Body of pancreas (tissue), 4 donors: ENCODE results near the gene CCDC124. TPM values are rescaled to one million over a fixed set of nuclear protein-coding genes. Genes with fewer than 3 reads are reported as not detected.

Experiments
- ATAC-seq: fragments of 150-250 bp; one replicate; pipeline ENCODE4 v1.9.1; 2016
- DNase-seq, 4 donors: peaks; one replicate each; pipeline ENCODE4 v3.0.0-alpha.2; 2019
- H3K27ac ChIP-seq, 4 donors: fragments of 200-600 bp; sonication (generic); 1 replicate in 3 of 4; 2 replicates in 1 of 4; pipeline versions ENCODE4 v1.5.1 to v1.6.1; 2016 to 2019; ENCODE audit warnings: mild to moderate bottlenecking in 1 of 4, mixed read lengths in 1 of 4, moderate library complexity in 1 of 4
- H3K27me3 ChIP-seq, 2 donors: fragments of 200-600 bp; sonication (generic); one replicate each; pipeline ENCODE4 v1.6.0; 2016; ENCODE audit warnings: mild to moderate bottlenecking in 1 of 2
- H3K36me3 ChIP-seq, 2 donors: fragments of 200-600 bp; sonication (generic); replicated peaks in 1 of 2; 2 replicates each; pipeline ENCODE4 v1.5.1; 2016; ENCODE audit warnings: low read depth in 2 of 2; ENCODE audit not compliant: insufficient read depth in 1 of 2
- H3K4me1 ChIP-seq: fragments of 200-600 bp; sonication (generic); one replicate; pipeline ENCODE4 v1.6.0; 2016
- H3K4me3 ChIP-seq, 2 donors: fragments of 200-600 bp; sonication (generic); 1 replicate in 1 of 2; 2 replicates in 1 of 2; pipeline ENCODE4 v1.5.1; 2016 to 2019
- H3K9me3 ChIP-seq, 3 donors: fragments of 200-600 bp; sonication (generic); 1 replicate in 2 of 3; 2 replicates in 1 of 3; pipeline ENCODE4 v1.5.1; 2016
- POLR2A ChIP-seq, 3 donors: fragments of 450-650 bp; IDR thresholded peaks; one replicate each; pipeline ENCODE4 v1.6.1; 2016; ENCODE audit warnings: antibody characterized with exemption in 3 of 3, mild to moderate bottlenecking in 2 of 3
- WGBS, 2 donors: methylation state at CpG; one replicate each; pipeline ENCODE4 v1.1.5; 2017; 5-methylcytosine and 5-hydroxymethylcytosine counted together
- intact Hi-C: fragments of 100-400 bp; cut with DNase I; formaldehyde crosslinking; loops from one replicate; pipeline ENCODE4 v1.15.1; 2023
- small RNA-seq: library from RNA; depleted of rRNA; stranded (forward); fragments of <200 nt; gene quantifications from one replicate; pipeline ENCODE3, GENCODE V24; 2016
- total RNA-seq, 2 donors: library from RNA; depleted of rRNA; stranded (reverse); fragments of >200 nt; gene quantifications; one replicate each; pipeline ENCODE4 v1.1.0, GENCODE V29; 2016
- TF ChIP-seq, protein P1 (sequence below), 7 experiments: fragments of 450-650 bp in 4 of 7; fragments of 200-600 bp in 3 of 7; sonication (generic) in 3 of 7; IDR thresholded peaks; one replicate each; pipeline ENCODE4 v1.5.1; 2016 to 2019; ENCODE audit warnings: antibody characterized with exemption in 7 of 7

Gene CCDC124
- total RNA-seq, 2 donors from 2014 or later, result 25.2 to 84.0 TPM

DNA sequence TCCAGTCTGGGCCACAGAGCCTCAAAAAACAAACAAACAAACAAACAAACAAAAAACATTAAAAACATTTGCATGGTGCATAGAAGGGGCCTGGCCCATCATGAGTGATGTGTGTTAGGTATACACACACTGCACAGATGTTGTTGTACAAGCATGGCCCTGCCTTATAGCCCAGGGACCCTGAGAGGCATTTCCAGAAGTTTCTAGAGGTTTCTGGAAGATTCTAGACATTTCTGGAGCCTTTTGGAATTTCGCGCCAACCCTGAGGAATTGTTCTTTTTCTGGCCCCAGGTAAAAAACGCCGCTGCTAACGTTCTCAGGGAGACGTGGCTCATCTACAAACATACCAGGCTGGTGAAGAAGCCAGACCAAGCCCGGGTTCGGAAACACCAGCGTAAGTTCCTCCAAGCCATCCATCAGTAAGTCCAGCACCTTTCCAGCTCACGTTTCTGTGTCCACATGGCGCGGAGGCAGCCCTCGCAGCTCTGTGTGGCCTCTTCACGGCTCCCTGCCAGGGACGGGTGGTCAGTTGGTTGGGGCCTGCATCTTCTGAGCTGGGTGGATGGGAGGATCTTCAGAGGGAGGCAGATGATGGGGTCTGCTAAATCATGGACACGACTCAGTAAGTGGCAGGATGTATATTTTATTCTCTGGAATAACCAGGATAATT, 56.7 kb downstream of the CCDC124 start:
- Histone ChIP-seq H3K27me3 (no peaks in the 10 kb centered on the region), H3K9me3 (no peaks in the 10 kb centered on the region), H3K27ac (no peak overlapping the region), H3K4me1 (no peaks in the 10 kb centered on the region), H3K36me3 (no peaks in the 10 kb centered on the region), H3K4me3 (no peak overlapping the region)
- TF ChIP-seq POLR2A (IDR thresholded peaks at IDR 0.05), result no peak
- TF ChIP-seq, protein P1, sequence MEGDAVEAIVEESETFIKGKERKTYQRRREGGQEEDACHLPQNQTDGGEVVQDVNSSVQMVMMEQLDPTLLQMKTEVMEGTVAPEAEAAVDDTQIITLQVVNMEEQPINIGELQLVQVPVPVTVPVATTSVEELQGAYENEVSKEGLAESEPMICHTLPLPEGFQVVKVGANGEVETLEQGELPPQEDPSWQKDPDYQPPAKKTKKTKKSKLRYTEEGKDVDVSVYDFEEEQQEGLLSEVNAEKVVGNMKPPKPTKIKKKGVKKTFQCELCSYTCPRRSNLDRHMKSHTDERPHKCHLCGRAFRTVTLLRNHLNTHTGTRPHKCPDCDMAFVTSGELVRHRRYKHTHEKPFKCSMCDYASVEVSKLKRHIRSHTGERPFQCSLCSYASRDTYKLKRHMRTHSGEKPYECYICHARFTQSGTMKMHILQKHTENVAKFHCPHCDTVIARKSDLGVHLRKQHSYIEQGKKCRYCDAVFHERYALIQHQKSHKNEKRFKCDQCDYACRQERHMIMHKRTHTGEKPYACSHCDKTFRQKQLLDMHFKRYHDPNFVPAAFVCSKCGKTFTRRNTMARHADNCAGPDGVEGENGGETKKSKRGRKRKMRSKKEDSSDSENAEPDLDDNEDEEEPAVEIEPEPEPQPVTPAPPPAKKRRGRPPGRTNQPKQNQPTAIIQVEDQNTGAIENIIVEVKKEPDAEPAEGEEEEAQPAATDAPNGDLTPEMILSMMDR (IDR thresholded peaks at IDR 0.05), result no peak
- DNase-seq (no peak), ATAC-seq (no peak)
- WGBS, 2 donors, result 72 to 79% methylated on average over 16 of the region's 16 CpGs
- intact Hi-C loops, result no loop called here

DNA sequence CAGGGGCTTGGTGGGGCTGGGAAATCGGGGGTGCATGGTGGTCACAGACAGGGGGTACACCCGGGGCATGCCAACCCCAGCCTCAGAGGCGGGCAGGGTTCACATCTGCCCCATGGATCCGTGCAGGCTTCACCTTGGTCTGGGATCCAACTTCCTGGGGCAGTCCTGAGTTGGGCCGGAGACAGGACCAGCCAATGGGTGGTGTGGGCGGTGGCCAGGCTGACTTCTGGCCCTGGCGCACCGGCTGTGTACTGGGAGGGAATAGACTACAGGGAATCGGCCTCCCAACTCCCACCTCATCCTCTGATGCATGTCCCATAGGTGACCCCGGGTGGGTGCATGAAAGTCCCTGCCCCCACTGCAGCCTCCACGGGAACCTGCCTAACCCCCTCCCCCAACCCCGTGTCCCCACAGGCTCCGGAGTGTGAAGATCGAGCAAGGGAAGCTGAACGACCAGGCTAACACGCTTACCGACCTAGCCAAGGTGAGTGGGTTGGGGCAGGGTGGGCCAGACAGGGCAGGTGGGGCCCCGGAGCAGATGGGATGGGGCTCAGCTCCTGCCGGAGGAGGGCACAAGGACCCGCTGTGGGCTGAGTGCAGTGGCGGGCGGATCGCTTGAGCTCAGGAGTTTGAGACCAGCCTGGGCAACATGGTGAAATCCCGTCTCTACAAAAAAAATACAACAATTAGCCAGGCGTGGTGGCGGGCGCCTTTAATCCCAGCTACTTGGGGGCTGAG, 60.4 kb downstream of the CCDC124 start:
- no peaks in the 10 kb centered on the region for H3K9me3 ChIP-seq
- H3K36me3 ChIP-seq, result no peaks in the 10 kb centered on the region
- ATAC-seq (no peak), DNase-seq (no peak)
- WGBS, 2 donors, result 57 to 67% methylated on average over 10 to 27 of the region's 27 CpGs
- H3K4me3 ChIP-seq, result no peak overlapping the region
- H3K27me3 ChIP-seq, result no peaks in the 10 kb centered on the region
- no peak overlapping the region for H3K27ac ChIP-seq
- TF ChIP-seq, protein P1 (IDR thresholded peaks at IDR 0.05), result no peak
- no peak for TF ChIP-seq POLR2A (IDR thresholded peaks at IDR 0.05)
- intact Hi-C loops, result no loop called here
- H3K4me1 ChIP-seq, result no peaks in the 10 kb centered on the region

Small RNA genes within 50 kb of the gene (small RNA-seq; reads per million reads assigned to genes)
- not detected for gene RNA5SP468

Other genes starting within 250 kb of the CCDC124 start
- gene UNC13A, start 244.7 kb upstream of the CCDC124 start, total RNA-seq, result 1 to 10 TPM; 1.3 to 2.6 TPM
- gene MAP1S, start 213.5 kb upstream of the CCDC124 start, total RNA-seq, result 10 to 100 TPM; 37.1 to 53.4 TPM
- gene FCHO1, start 181.5 kb upstream of the CCDC124 start, total RNA-seq, result 1 to 10 TPM in 1 of 2 donors, not detected in 1; 1.6 TPM
- gene B3GNT3, start 137.9 kb upstream of the CCDC124 start, total RNA-seq, result 1 to 10 TPM; 2.0 to 6.0 TPM
- gene INSL3, start 111.5 kb upstream of the CCDC124 start, total RNA-seq, result not detected
- 1 to 10 TPM; 2.0 to 3.1 TPM for gene JAK3, start 85.0 kb upstream of the CCDC124 start, total RNA-seq
- gene RPL18A, start 73.1 kb upstream of the CCDC124 start, total RNA-seq, result 1,000 to 10,000 TPM; 1,158 to 1,588 TPM
- not detected for gene SLC5A5, start 61.1 kb upstream of the CCDC124 start, total RNA-seq
- not detected for gene KCNN1, start 34.1 kb downstream of the CCDC124 start, total RNA-seq
- 10 to 100 TPM; 23.1 to 30.1 TPM for gene ARRDC2, start 75.2 kb downstream of the CCDC124 start, total RNA-seq
- gene IL12RB1, start 153.9 kb downstream of the CCDC124 start, total RNA-seq, result 1 to 10 TPM in 1 of 2 donors, not detected in 1; 1.0 TPM
- gene MAST3, start 164.8 kb downstream of the CCDC124 start, total RNA-seq, result 10 to 100 TPM; 17.6 to 35.3 TPM
- gene PIK3R2, start 220.1 kb downstream of the CCDC124 start, total RNA-seq, result 10 to 100 TPM; 18.9 to 21.8 TPM
- gene IFI30, start 240.8 kb downstream of the CCDC124 start, total RNA-seq, result 10 to 100 TPM; 30.3 to 32.9 TPM